Measurements from ENCODE around the gene BPHL.

BPHL gene

GRCh38 chr6:3094815-3095214 lies 23.7 kb upstream of the BPHL start:
- TF ChIP-seq, protein P1, sequence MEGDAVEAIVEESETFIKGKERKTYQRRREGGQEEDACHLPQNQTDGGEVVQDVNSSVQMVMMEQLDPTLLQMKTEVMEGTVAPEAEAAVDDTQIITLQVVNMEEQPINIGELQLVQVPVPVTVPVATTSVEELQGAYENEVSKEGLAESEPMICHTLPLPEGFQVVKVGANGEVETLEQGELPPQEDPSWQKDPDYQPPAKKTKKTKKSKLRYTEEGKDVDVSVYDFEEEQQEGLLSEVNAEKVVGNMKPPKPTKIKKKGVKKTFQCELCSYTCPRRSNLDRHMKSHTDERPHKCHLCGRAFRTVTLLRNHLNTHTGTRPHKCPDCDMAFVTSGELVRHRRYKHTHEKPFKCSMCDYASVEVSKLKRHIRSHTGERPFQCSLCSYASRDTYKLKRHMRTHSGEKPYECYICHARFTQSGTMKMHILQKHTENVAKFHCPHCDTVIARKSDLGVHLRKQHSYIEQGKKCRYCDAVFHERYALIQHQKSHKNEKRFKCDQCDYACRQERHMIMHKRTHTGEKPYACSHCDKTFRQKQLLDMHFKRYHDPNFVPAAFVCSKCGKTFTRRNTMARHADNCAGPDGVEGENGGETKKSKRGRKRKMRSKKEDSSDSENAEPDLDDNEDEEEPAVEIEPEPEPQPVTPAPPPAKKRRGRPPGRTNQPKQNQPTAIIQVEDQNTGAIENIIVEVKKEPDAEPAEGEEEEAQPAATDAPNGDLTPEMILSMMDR (conservative IDR thresholded peaks at IDR 0.05): no peak

GRCh38 chr6:3102875-3103274 lies 15.6 kb upstream of the BPHL start:
- TF ChIP-seq, protein P1 (conservative IDR thresholded peaks at IDR 0.05): no peak

More at GRCh38 chr6:3094815-3095214, 23.7 kb upstream of the BPHL start:
- H3K27ac ChIP-seq: no peak overlapping the region

GRCh38 chr6:3108746-3109414 lies 9.6 kb upstream of the BPHL start:
- TF ChIP-seq, protein P1 (conservative IDR thresholded peaks at IDR 0.05): no peak
- no peak overlapping the region for H3K27ac ChIP-seq

More at GRCh38 chr6:3102875-3103274, 15.6 kb upstream of the BPHL start:
- no peak overlapping the region for H3K27ac ChIP-seq

DNA sequence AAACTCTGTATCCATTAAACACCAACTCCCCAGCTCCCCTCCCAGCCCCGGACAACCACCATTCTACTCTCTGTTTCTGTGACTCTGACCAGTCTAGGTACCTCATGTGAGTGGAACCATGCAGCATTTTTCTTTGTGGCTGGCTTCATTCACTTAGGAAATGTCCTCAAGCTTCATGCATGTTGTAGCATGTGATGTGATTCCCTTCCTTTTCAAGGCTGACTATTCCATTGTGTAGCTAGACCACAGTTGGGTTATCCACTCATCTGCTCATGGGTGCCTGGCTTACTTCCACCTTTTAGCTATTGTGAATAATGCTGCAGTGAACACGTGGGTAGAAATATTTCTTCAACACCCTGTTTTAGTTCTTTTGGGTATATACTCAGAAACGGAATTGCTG lies 8.8 kb upstream of the BPHL start:
- TF ChIP-seq, protein P1 (conservative IDR thresholded peaks at IDR 0.05): no peak
- no peak overlapping the region for H3K27ac ChIP-seq

DNA sequence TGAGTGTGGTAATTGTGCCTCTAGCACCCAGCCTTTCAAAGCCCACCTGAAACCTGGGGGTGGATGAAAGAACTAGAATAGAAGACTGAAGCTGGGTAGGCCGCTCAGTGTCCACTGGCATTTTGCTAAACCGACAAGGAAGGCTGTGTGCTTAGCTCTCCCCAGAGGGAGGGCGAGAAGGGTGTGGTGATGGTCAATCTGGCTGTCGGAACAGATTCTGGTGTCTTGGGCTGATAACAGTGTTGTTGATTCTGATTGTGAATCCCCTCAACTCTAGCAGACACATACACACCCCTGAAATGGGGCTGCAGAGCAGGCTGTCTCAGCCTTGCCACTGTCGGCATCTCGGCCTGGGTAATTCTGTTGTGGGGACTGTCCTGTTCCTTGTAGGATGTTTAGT lies 4.1 kb upstream of the BPHL start:
- TF ChIP-seq, protein P1 (conservative IDR thresholded peaks at IDR 0.05): no peak

GRCh38 chr6:3117912-3118352 lies 579 bp upstream of the BPHL start:
- peak overlapping the region; percentile 76 for H3K27ac ChIP-seq
- TF ChIP-seq, protein P1 (conservative IDR thresholded peaks at IDR 0.05): no peak

More for the DNA sequence above, 4.1 kb upstream of the BPHL start:
- H3K27ac ChIP-seq: no peak overlapping the region

GRCh38 chr6:3119040-3119723 lies 671 bp downstream of the BPHL start:
- TF ChIP-seq, protein P1 (conservative IDR thresholded peaks at IDR 0.05): no peak
- H3K27ac ChIP-seq: peak overlapping the region; percentile 76

Measured in VCaP (cell line).